GM19043 (cell line): ENCODE data around the gene NUB1.

ENCODE experiments used
- ATAC-seq: cut with Tn5 transposase; IDR thresholded peaks from one replicate; pipeline ENCODE4 v1.9.1; 2021; ENCODE audit warnings: low read depth; ENCODE audit not compliant: unreplicated experiment

NUB1 gene

GRCh38 chr7:151399906-151400305 is 58.3 kb downstream of the NUB1 start:
- ATAC-seq = no peak

- ATAC-seq = no peak
Measured at GRCh38 chr7:151400626-151401315, 59.2 kb downstream of the NUB1 start.

GRCh38 chr7:151402029-151402835 is 60.6 kb downstream of the NUB1 start:
- no peak for ATAC-seq

- ATAC-seq = no peak
Measured at GRCh38 chr7:151403764-151404163, 62.2 kb downstream of the NUB1 start.

- ATAC-seq = no peak
Measured at GRCh38 chr7:151404216-151405011, 62.8 kb downstream of the NUB1 start.

- ATAC-seq = no peak
Measured at GRCh38 chr7:151405056-151405455, 63.4 kb downstream of the NUB1 start.

GRCh38 chr7:151405588-151405987 is 64.0 kb downstream of the NUB1 start:
- no peak for ATAC-seq

GRCh38 chr7:151406051-151406875 is 64.7 kb downstream of the NUB1 start:
- no peak for ATAC-seq

- no peak for ATAC-seq
Measured at GRCh38 chr7:151406886-151407583, 65.4 kb downstream of the NUB1 start.

GRCh38 chr7:151408498-151408838 is 66.9 kb downstream of the NUB1 start:
- ATAC-seq = no peak

GRCh38 chr7:151408839-151409666 is 67.4 kb downstream of the NUB1 start:
- ATAC-seq = peak; percentile 56

- no peak for ATAC-seq
Measured at GRCh38 chr7:151409667-151410404, 68.2 kb downstream of the NUB1 start, which contains the start of gene WDR86. Gene WDR86, minus strand, starts transcription at chr7:151410038. Its CDS starts 449 bp downstream, at chr7:151409589.

GRCh38 chr7:151410405-151411390 is 69.1 kb downstream of the NUB1 start:
- no peak for ATAC-seq

- no peak for ATAC-seq
Measured at GRCh38 chr7:151411551-151411950, 69.9 kb downstream of the NUB1 start.

GRCh38 chr7:151412318-151412717 is 70.7 kb downstream of the NUB1 start:
- ATAC-seq = no peak

GRCh38 chr7:151413241-151413640 is 71.6 kb downstream of the NUB1 start:
- ATAC-seq = no peak
